GM21717 (cell line): ENCODE data around the gene ADORA2A.

Experiments
- ATAC-seq: cut with Tn5 transposase; IDR thresholded peaks from one replicate; pipeline ENCODE4 v1.9.1; 2021; ENCODE audit warnings: mild to moderate bottlenecking, moderate library complexity; ENCODE audit not compliant: unreplicated experiment

Gene ADORA2A

DNA sequence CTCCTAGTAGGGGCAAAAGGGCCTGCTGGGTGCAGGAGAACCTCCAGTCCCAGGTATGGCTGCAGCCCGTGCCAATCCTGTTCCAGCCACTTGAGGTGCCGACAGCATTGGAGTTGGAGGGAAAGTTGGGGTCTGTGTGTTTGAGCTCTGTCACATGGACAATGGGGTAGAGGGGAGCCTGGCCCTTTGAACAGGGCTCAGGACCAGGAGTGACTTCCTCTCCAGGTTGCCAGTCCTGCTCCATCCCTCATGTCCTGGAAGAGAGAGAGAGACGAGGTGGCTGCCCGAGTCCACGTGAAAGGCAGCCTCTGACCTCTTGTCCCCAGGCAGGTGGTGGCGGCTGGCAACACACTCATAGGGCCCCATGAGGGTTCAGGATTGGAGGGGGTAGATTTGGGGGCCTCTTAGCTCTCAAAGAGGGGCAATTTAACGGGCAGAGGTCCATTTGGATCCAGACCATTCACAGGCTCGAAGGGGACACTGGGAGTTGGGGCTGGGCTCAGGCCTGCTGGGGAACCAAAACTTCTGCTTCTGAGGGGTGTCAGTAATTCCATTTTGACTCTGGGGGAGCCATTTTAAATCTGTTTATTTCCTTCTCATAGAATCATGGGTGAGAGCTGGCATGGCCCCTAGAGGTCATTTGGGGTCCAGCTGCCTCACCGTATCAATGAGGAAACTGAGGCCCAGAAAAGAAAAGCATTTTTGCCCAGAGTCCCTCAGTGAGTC, 4.1 kb downstream of the ADORA2A start:
- no peak for ATAC-seq

DNA sequence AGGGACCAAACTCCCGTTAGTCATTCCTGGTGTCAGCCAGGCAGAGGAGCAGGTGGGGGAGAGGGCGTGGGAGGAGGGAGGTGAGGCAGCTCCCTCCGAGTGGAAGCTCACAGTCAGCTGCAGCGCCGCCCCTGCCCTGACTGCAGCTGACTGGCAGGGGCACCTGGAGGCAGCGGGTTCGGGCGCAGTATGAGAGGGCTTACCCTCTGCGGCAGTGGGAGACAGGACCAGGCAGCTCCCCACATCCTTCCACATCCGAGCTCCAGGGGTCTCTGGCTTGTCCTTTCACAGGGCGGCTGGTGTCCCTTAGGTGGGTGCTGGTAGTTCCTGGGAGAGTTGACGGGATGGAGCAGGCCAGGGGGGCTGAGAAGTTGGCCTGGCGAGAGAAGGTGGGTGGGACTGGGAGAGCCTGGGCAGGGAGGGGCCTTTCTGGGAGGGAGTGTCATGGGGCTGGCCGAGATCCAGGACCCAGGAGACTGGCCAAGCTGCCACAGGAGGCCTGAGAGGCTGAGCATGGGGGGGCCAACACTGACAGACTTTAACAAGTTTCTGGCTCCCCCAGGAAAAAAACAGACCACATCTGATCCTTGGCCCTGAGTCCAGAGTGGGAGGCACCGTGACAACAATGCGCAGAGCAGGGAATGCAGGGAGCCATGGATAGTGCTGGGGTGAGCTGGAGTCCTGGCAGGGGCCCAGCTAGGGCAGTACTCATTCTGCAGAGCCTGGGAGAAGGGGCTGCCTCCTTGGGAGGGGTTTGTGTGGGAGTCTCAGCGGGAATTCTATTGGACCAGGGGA, 4.9 kb downstream of the ADORA2A start:
- ATAC-seq, result no peak

DNA sequence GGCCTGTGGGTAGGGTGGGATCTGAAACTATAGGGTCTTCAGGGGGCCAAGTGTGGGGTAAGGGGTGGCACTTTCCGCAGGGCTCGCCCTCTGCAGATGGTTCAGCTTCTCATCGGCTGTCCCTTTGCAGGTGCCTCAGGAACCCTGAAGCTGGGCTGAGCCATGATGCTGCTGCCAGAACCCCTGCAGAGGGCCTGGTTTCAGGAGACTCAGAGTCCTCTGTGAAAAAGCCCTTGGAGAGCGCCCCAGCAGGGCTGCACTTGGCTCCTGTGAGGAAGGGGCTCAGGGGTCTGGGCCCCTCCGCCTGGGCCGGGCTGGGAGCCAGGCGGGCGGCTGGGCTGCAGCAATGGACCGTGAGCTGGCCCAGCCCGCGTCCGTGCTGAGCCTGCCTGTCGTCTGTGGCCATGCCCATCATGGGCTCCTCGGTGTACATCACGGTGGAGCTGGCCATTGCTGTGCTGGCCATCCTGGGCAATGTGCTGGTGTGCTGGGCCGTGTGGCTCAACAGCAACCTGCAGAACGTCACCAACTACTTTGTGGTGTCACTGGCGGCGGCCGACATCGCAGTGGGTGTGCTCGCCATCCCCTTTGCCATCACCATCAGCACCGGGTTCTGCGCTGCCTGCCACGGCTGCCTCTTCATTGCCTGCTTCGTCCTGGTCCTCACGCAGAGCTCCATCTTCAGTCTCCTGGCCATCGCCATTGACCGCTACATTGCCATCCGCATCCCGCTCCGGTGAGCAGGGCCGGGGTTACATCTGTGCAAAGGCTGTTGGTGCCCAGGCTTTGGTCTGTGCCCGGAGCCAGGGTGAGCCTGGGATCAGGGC, 5.8 kb downstream of the ADORA2A start:
- ATAC-seq, result no peak

DNA sequence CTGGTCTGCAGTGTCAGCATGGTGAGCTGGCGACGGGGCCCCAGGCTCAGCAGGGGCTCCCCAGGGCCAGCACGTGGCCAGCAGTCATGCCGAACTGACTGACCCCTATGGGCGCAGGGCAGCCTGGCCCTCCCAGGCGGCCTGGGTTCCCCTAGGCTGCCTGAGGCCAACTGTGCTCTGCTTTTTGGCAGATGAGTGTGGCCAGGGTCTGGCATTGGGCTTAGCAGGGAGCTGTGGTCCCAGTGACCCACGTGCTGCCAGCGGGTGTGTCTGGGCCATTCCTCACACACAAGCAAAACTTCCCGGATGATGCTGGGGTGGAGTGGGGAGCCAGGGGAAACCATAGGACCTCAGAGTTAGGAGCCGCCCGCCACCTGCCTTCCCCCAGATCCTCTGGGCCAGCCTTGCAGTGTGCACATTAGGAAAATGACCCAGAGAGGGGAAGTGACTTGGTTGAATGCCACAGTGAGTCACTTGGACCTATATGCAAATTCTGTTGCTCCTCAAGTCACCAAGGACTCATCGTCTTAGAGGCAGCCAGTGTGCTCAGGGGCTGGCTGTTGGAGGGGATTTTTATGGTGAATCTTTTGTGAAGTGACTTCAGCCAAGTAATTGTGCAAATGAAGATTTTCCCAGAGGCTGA, 6.5 kb downstream of the ADORA2A start:
- peak; percentile 51 for ATAC-seq

DNA sequence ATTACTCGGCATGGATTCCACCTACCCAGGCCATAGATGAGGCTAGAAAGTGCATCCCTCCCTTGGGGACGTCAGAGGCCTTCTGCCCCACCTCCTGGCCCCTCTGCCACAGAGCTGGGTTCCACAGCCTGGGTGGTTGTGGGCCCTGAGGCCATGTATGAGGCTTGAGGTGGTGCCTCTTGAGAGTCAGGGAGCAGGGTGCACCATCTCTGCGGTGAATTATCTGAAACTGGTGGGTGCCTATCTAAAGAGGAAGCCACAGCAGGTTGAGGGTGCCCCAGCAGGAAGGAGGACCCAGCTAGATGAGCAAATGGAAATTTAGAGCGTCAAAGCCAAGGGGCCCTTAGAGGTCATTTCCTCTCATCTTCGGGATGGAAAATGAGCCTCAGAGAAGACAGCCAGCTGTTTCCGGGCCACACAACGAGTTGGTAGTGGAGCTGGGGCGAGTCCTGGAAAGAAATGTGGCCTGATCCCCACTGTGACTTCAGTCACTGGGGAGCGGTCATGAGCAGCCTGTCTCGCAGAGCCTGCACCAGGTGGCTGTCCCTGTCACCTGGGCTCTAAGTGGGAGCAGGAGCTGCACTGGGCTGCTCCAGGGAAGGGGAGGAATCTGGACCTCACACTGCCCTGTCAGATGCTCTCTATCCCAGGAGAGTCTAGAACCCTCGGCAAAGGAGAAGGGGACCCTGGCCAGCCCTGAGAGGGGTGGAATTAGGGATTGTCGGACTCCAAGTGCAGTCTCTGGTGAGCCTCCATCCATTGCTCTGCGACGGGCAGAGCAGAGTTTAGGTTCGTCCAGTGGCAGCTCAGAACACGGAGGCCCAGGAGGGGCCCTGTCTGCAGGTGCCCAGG, 7.3 kb downstream of the ADORA2A start:
- ATAC-seq, result peak; percentile 46

DNA sequence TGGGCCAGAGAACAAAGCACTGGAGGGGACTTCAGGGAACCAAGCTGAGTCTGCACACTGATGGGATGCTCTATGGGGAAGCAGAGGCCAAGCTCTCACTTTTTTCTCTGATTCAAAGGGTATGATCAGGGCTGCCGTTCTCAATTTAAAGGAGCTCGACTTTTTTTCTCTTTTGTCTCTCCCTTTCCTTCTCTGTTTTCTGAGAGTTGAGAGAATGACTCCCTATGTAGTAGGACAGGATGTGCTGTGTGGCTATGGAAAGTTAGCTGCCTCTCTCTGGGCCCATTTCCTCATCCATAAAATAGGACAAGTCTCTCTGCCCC, 7.9 kb downstream of the ADORA2A start:
- ATAC-seq, result no peak

DNA sequence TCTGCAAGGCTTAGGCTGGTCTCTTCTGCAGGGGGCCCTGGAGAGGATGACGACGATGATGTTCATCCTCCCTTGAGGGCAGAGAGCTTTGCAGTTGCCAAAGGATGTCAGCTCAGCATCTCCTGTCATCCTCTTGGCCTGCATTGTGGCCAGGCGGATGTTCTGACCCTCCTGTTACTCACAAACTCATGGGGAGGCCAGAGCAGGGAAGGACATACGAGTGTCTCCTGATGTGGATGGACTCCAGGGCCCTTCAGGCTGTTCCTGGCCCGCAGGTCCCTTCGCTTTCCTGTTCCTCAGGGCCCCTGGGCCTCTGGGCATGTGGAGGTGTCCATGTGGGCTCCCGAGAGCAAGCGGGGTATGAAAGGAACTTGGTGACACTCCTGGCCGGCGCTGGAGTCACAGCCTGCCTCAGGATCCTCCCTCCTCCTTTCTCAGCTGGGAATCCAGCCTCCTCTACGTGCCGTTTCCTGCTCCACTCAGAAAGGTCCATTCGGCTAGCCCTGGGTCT, 8.5 kb downstream of the ADORA2A start:
- no peak for ATAC-seq

DNA sequence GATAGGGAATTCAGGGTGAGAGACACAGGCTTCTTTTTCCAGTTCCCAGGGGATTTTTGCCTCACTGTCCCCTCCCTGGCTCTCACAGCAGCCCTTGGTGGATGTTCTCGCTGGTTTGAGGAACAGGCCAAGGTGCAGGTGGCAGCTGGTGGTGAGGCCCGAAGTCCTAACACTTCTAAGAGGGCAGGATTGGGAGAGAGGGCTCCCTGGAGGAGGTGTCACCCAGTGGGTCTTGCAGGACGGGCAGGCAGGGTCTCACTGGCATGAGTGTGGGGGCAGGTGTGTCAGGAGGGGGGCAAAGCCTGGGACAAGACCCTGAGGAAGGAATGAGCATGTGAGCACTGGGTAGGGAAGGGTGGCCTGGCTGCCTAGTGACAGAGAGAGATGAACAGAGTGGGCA, 9.2 kb downstream of the ADORA2A start:
- no peak for ATAC-seq

DNA sequence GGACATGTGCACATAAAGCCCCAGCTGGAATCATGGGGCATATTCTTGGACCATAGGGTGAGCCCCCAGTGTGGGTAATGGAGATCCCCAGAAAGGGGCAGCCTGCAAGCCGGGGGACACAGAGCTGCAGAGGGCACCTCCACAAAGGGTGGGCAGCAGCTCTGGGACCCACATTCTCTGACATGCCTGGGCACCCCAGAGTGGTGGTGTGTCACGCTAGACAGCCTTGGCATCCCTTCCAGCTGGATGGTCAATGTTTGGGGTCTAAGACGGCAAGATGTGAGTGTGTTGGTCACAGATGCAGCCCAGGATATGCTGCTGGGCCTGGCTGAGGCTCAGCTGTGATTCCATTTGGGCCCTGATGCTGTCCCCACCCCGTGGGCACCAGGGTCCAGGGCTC, 9.7 kb downstream of the ADORA2A start:
- ATAC-seq, result no peak

DNA sequence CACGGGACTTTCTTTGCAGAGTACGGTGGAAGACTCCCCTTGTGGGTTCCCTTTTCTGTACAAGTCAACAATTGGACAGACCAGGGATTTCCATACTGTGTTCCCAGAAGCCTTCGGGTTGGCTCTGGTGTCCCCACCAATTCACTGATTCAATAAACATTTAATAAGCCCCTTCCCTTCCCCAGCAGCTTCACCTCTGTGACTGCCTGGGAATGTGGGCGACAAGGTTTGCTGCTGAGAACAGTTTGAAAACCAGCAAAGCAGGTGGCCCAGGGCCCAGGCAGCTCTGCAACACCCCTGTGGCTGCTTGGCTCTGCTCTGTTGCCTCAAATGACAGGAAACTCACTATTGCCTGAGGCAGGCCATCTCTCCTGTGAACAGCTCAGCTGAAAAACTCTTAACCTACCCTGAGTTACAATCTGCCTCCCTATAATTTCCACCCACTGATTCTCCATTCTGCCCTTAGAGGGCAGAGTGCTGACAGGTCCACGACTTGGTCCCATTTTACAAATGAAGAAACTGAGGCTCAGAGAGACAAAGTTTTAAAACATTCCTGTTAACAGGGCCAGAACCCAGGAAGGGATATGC, 10.4 kb downstream of the ADORA2A start:
- no peak for ATAC-seq

DNA sequence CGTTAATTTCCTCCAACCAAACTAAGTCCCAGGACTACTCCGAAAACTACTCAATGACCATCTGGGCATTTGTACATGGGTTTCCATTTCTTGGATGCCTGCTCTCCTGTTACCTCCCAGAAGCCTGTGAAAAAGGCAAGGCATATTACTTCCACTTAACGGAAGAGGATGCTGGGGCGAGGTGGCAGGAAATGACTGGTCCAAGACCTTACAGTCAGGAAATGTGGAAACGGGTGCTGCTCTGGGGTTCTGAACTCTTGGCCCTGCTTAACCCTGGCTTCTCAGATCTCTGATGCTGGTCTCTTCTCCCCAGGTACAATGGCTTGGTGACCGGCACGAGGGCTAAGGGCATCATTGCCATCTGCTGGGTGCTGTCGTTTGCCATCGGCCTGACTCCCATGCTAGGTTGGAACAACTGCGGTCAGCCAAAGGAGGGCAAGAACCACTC, 12.9 kb downstream of the ADORA2A start:
- ATAC-seq, result no peak

DNA sequence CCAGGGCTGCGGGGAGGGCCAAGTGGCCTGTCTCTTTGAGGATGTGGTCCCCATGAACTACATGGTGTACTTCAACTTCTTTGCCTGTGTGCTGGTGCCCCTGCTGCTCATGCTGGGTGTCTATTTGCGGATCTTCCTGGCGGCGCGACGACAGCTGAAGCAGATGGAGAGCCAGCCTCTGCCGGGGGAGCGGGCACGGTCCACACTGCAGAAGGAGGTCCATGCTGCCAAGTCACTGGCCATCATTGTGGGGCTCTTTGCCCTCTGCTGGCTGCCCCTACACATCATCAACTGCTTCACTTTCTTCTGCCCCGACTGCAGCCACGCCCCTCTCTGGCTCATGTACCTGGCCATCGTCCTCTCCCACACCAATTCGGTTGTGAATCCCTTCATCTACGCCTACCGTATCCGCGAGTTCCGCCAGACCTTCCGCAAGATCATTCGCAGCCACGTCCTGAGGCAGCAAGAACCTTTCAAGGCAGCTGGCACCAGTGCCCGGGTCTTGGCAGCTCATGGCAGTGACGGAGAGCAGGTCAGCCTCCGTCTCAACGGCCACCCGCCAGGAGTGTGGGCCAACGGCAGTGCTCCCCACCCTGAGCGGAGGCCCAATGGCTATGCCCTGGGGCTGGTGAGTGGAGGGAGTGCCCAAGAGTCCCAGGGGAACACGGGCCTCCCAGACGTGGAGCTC, 13.5 kb downstream of the ADORA2A start:
- no peak for ATAC-seq

DNA sequence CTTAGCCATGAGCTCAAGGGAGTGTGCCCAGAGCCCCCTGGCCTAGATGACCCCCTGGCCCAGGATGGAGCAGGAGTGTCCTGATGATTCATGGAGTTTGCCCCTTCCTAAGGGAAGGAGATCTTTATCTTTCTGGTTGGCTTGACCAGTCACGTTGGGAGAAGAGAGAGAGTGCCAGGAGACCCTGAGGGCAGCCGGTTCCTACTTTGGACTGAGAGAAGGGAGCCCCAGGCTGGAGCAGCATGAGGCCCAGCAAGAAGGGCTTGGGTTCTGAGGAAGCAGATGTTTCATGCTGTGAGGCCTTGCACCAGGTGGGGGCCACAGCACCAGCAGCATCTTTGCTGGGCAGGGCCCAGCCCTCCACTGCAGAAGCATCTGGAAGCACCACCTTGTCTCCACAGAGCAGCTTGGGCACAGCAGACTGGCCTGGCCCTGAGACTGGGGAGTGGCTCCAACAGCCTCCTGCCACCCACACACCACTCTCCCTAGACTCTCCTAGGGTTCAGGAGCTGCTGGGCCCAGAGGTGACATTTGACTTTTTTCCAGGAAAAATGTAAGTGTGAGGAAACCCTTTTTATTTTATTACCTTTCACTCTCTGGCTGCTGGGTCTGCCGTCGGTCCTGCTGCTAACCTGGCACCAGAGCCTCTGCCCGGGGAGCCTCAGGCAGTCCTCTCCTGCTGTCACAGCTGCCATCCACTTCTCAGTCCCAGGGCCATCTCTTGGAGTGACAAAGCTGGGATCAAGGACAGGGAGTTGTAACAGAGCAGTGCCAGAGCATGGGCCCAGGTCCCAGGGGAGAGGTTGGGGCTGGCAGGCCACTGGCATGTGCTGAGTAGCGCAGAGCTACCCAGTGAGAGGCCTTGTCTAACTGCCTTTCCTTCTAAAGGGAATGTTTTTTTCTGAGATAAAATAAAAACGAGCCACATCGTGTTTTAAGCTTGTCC, 14.3 kb downstream of the ADORA2A start:
- no peak for ATAC-seq

DNA sequence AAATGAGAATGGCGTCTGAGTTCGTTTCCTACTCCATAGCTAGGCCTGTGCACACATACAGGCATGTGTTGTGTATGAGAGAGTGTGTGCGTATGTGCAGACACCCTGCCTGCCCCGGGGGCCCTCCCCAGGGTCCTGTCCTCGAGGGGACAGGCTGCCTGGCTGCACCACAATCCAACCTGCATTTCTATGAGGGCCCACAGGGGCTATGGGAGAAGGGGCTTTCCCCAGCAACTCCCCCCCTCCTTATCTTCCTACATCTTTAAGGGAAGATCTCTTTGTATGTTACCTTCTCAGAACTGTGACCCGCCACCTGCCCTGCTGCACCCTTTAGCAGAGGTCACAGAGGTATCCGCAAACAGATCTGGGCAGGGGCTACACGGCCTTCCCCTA, 14.9 kb downstream of the ADORA2A start:
- ATAC-seq, result no peak

DNA sequence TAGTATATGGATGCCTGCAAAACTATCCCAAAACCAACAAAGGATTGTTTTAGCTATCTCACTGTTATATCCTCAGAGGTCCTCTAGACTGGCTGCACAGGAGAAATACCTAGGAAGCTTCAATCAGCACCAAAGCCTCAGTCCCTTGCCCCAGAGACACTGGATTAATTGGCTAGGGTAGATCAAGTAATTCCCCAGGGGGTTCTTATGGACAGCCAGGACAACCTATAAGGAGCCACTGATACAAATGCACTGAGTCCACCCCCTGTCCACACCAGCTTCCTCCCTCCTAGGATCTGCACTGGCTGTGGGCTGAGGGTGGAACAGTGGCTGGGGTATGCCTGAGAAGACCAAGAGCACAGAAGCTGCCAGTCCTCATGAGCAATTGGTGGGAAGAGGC, 16.3 kb downstream of the ADORA2A start:
- ATAC-seq, result no peak

DNA sequence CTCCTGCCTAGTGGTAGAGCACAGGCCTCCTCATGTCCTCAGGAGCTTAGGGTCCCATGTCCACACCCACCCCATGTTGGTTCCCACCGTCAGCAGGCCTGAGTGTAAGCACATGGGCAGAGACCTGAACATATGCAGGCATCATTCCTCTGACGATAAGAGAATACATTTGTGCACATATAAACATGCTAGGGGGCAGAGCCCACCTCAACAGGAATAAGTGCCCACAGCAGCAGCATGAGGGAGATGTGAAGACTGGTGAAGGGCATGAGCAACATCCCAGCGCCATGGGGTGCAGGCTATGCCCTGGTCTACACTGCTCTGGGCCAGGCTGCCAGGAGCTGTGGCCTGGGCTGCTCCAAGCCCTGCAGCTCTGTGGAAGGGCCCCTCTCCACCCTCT, 16.9 kb downstream of the ADORA2A start:
- ATAC-seq, result no peak

DNA sequence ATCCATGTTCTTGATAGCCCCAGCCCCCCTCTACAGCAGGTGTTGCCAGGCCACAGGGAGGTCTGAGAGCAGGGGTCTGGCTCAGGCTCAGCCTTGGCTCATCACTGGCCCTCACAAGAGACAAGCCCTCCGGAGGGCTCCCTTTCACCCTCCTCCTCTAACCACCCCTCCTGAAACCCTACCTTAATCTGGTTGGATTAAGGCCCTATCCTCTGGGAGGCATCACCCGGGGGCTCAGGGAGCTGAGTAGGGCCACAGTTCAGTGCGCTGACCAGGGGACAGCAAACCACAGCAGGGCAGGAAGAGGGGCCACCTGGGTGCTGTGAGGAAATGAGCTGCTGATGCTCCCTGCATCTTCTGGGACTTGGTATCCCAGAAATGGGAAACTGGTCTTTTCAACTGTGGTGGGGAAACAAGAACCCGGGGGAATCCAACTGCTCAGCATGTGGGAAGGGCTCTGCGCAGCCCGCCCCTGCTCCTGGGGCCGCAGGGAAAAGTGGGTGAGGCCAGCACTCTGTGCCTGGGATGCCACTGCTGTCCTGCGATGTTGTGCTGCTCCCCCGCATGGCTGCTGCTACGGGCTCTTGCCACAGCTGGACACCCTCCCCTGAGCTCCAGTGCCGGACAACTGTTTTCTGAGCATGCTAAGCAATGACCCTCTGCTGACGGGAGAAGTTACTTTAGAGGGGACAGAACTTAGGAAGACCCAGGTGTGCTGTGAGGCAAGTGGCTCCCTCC, 17.5 kb downstream of the ADORA2A start:
- ATAC-seq, result no peak
